Thyroid gland (tissue), 4 donors: Measurements from ENCODE around the gene LRRC27. TPM values are rescaled to one million over a fixed set of nuclear protein-coding genes. Genes with fewer than 3 reads are reported as not detected.

ENCODE experiments used
- DNase-seq, 2 donors: peaks; one replicate each; pipeline ENCODE4 v3.0.0-alpha.2; 2019
- H3K27ac ChIP-seq, 3 donors: fragments of 200-600 bp; sonication (generic); 1 replicate in 2 of 3; 2 replicates in 1 of 3; pipeline ENCODE4 v1.5.1; 2016 to 2019; ENCODE audit warnings: mild to moderate bottlenecking in 1 of 3, moderate library complexity in 1 of 3
- H3K27me3 ChIP-seq: fragments of 200-600 bp; sonication (generic); one replicate; pipeline ENCODE4 v1.5.1; 2019
- H3K36me3 ChIP-seq, 2 donors: fragments of 200-600 bp; sonication (generic); one replicate each; pipeline ENCODE4 v1.5.1; 2016 to 2019
- H3K4me1 ChIP-seq, 2 donors: fragments of 200-600 bp; sonication (generic); one replicate each; pipeline ENCODE4 v1.5.1; 2017 to 2019
- H3K4me3 ChIP-seq, 3 donors: fragments of 200-600 bp; sonication (generic); replicated peaks in 1 of 3; 1 replicate in 2 of 3; 2 replicates in 1 of 3; pipeline ENCODE4 v1.5.1; 2016; ENCODE audit warnings: mild to moderate bottlenecking in 1 of 3
- H3K9me3 ChIP-seq: fragments of 200-600 bp; sonication (generic); one replicate; pipeline ENCODE4 v1.5.1; 2017
- CTCF ChIP-seq, 6 experiments: fragments of 200-600 bp in 3 of 6; fragments of 450-650 bp in 3 of 6; sonication (generic) in 3 of 6; IDR thresholded peaks; one replicate each; pipeline ENCODE4 v1.5.1; 2016 to 2019; ENCODE audit warnings: antibody characterized with exemption in 6 of 6, mild to moderate bottlenecking in 2 of 6, inconsistent platforms in 1 of 6, moderate library complexity in 1 of 6
- POLR2A ChIP-seq, 2 donors: fragments of 450-650 bp; IDR thresholded peaks; one replicate each; pipeline ENCODE4 v1.6.1; 2017; ENCODE audit warnings: antibody characterized with exemption in 2 of 2, mild to moderate bottlenecking in 2 of 2, moderate library complexity in 1 of 2
- WGBS, 2 donors: methylation state at CpG; one replicate each; pipeline ENCODE4 v1.1.5; 2017; 5-methylcytosine and 5-hydroxymethylcytosine counted together
- intact Hi-C: fragments of 100-400 bp; cut with DNase I; formaldehyde crosslinking; loops from one replicate; pipeline ENCODE4 v1.15.1; 2023
- total RNA-seq, 4 donors: library from RNA; depleted of rRNA; stranded (reverse); fragments of >200 nt; gene quantifications; one replicate each; pipeline ENCODE4 v1.2.3, GENCODE V29; 2016

The LRRC27 gene
- total RNA-seq, 4 donors from 2014 or later = 14.0 to 24.4 (median 19.4) TPM

GRCh38 chr10:132397036-132397541 is 65.1 kb downstream of the LRRC27 start, which contains the start of gene PWWP2B:
Gene PWWP2B (plus strand): TSS chr10:132397200. CDS start chr10:132397227, 27 bp downstream.
- H3K36me3 ChIP-seq = no peaks in the 10 kb centered on the region
- peak; percentile 9 to 74 for TF ChIP-seq POLR2A (IDR thresholded peaks at IDR 0.05)
- no peak for TF ChIP-seq CTCF (IDR thresholded peaks at IDR 0.05)
- WGBS, 2 donors = 0 to 1% methylated on average over 2 to 14 of the region's 86 CpGs
- peak; percentile 59 to 63 for DNase-seq
- no peaks in the 10 kb centered on the region for H3K9me3 ChIP-seq
- H3K4me1 ChIP-seq = peaks cover 45 to 57% of the 10 kb centered on the region in 2 donors
- no peaks in the 10 kb centered on the region for H3K27me3 ChIP-seq
- H3K27ac ChIP-seq = peak within 1 kb of the TSS; percentile 94 to 95 (median 95)
- intact Hi-C loops = no loop called here
- H3K4me3 ChIP-seq = peak within 1 kb of the TSS; percentile 18 to 95 (median 69)

DNA sequence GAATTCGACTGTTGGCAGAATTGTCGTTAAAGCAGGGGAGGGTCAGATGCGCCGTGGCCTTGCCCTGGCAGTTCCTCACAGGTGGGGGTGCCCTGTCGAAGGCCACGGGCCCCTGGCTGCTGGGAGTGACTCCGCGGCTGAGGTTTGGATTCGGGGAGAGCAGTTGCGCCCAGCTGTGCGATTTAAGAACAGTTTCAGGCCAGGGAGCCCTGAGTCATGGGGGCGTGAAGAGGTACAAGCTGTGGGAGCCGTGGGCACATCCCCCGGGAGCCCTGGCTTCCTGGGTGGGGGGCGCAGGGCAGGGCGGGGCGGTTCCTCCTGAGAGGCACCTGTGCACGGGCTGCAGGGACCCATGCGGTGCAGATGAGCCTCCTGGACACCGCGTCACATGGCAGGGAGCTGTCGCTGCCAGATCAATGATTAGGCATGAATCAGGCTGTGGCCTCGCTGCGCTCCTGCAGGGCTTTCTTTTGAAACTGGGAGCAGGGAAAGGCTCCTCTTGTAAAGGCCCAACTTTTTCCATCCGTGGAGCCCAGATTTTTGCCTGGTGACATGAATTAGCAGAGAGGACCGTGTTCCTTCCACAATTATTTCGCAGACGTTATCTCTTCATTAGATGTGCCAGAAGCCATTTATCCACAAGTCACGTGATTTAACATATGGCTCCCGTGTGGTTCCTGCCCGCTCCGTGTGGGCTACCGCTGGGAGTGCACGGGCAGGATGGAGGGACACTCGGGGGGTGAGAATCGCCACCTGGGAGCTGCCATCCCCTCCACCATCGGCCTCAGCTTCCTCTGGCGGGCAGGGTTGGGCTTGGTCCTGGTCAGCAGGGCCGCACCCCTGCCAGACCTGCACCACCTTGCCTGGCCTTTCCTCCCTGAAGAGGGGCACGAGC is 65.9 kb downstream of the LRRC27 start:
- Histone ChIP-seq H3K4me1 (peaks cover 50 to 64% of the 10 kb centered on the region in 2 donors), H3K27me3 (no peaks in the 10 kb centered on the region), H3K4me3 (peak overlapping the region; percentile 18 to 95 (median 69)), H3K36me3 (no peaks in the 10 kb centered on the region), H3K9me3 (no peaks in the 10 kb centered on the region), H3K27ac (peak overlapping the region; percentile 85 to 95 (median 92))
- intact Hi-C loops = no loop called here
- WGBS, 2 donors = 28 to 48% methylated on average over 18 to 25 of the region's 40 CpGs
- TF ChIP-seq CTCF (IDR thresholded peaks at IDR 0.05) = no peak
- TF ChIP-seq POLR2A (IDR thresholded peaks at IDR 0.05) = no peak
- peak; percentile 60 to 64 for DNase-seq

- intact Hi-C loops = no loop called here
- H3K27me3 ChIP-seq = no peaks in the 10 kb centered on the region
- H3K27ac ChIP-seq = peak overlapping the region; percentile 5 to 17 (median 6)
- peak in 1 of 2 donors; percentile 7 for DNase-seq
- no peaks in the 10 kb centered on the region for H3K9me3 ChIP-seq
- 78 to 85% methylated on average over 11 of the region's 13 CpGs for WGBS, 2 donors
- no peaks in the 10 kb centered on the region for H3K36me3 ChIP-seq
- H3K4me3 ChIP-seq = peak overlapping the region in 1 of 3 donors; percentile 95
- H3K4me1 ChIP-seq = peaks cover 50 to 64% of the 10 kb centered on the region in 2 donors
- no peak for TF ChIP-seq POLR2A (IDR thresholded peaks at IDR 0.05)
- TF ChIP-seq CTCF (IDR thresholded peaks at IDR 0.05) = no peak
Measured at GRCh38 chr10:132398566-132398991, 66.6 kb downstream of the LRRC27 start.

GRCh38 chr10:132399117-132400035 is 67.4 kb downstream of the LRRC27 start:
- peak in 1 of 2 donors; percentile 1 for DNase-seq
- Histone ChIP-seq H3K4me3 (no peak overlapping the region), H3K9me3 (no peaks in the 10 kb centered on the region), H3K36me3 (no peaks in the 10 kb centered on the region), H3K27ac (peak overlapping the region; percentile 85 to 95 (median 92)), H3K4me1 (peaks cover 50 to 64% of the 10 kb centered on the region in 2 donors), H3K27me3 (no peaks in the 10 kb centered on the region)
- intact Hi-C loops = no loop called here
- 85 to 92% methylated on average over 9 to 12 of the region's 27 CpGs for WGBS, 2 donors
- no peak for TF ChIP-seq CTCF (IDR thresholded peaks at IDR 0.05)
- no peak for TF ChIP-seq POLR2A (IDR thresholded peaks at IDR 0.05)
